ENCODE results near the gene ARFGAP1.

GRCh38 chr20:63287697-63288580, 15.3 kb downstream of the ARFGAP1 start:
- no peak for TF ChIP-seq REST (IDR thresholded peaks at IDR 0.05; ENCODE audit: unreplicated experiment)
- no peak for TF ChIP-seq CTCF (conservative IDR thresholded peaks at IDR 0.05; ENCODE audit: low read depth in 2 of 2)
- TF ChIP-seq ETS1 (IDR thresholded peaks at IDR 0.05), result no peak
- no peak for TF ChIP-seq POLR2AphosphoS5 (IDR thresholded peaks at IDR 0.05; ENCODE audit: low read depth)
- TF ChIP-seq EZH2 (IDR thresholded peaks at IDR 0.05; ENCODE audit: low read depth, unreplicated experiment), result no peak
- no peak for TF ChIP-seq ZNF114 (CRISPR knock-in tag; IDR thresholded peaks at IDR 0.05)
- TF ChIP-seq STAT1 (IDR thresholded peaks at IDR 0.05; ENCODE audit: unreplicated experiment), result no peak
